Skin epidermis (tissue), 12 donors: Measurements from ENCODE around the gene NEDD4.
"Not testable (repeated sequence)": the region's sequence is repeated elsewhere in the genome, so short reads cannot be mapped to it uniquely, and the experiment has no call there.

ENCODE experiments used
- H3K27ac ChIP-seq, 21 experiments: fragments of 200-600 bp; sonication (generic) in 11 of 21; one replicate each; pipeline ENCODE4 v1.5.0; 2020; ENCODE audit warnings: mild to moderate bottlenecking in 3 of 21, inconsistent platforms in 2 of 21, moderate library complexity in 2 of 21
- H3K4me3 ChIP-seq, 7 experiments: fragments of 200-600 bp; sonication (generic) in 2 of 7; one replicate each; pipeline ENCODE4 v1.5.0; 2020; ENCODE audit warnings: inconsistent platforms in 2 of 7, mild to moderate bottlenecking in 2 of 7, moderate library complexity in 1 of 7

The NEDD4 gene

GRCh38 chr15:55799291-55800212, 193.9 kb downstream of the NEDD4 start:
- Histone ChIP-seq H3K27ac (no peak overlapping the region), H3K4me3 (no peak overlapping the region)

DNA sequence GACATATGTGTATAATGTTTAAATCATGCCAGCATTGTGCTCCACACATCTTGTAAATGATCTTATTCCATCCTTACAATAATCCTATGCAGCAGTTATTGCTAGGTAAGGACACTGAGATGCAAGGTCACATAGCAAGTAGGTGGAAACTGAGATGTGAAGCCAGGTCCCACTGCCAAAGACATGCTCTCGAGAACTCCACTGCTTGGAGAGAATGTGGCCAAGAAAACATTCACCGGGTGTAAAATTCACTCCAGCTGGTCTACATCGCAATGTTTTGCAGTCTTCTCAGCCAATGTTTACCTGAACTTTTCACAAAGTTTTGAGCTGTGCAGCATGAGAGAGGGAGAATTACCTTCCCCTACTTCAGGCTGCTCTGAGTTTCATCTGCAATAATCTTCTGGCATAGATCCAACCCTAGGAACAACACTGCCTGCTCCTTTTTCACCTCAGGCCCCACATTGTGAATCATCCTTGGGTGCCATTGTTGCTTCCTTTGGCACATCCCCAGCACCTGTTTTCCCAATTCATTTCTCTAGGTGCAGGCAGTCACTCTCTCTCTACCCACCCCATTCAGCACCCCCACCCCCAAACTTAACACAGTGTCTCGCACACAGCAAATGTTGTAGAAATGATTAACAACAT, 197.0 kb downstream of the NEDD4 start:
- no peak overlapping the region for H3K27ac ChIP-seq
- no peak overlapping the region for H3K4me3 ChIP-seq

GRCh38 chr15:55795031-55795430, 198.4 kb downstream of the NEDD4 start:
- H3K27ac ChIP-seq, result no peak overlapping the region
- H3K4me3 ChIP-seq, result no peak overlapping the region

- H3K4me3 ChIP-seq, result no peak overlapping the region
- no peak overlapping the region for H3K27ac ChIP-seq
Observed at GRCh38 chr15:55791551-55792400, 201.6 kb downstream of the NEDD4 start.

GRCh38 chr15:55789066-55789660, 204.2 kb downstream of the NEDD4 start:
- Histone ChIP-seq H3K27ac (no peak overlapping the region), H3K4me3 (no peak overlapping the region)

DNA sequence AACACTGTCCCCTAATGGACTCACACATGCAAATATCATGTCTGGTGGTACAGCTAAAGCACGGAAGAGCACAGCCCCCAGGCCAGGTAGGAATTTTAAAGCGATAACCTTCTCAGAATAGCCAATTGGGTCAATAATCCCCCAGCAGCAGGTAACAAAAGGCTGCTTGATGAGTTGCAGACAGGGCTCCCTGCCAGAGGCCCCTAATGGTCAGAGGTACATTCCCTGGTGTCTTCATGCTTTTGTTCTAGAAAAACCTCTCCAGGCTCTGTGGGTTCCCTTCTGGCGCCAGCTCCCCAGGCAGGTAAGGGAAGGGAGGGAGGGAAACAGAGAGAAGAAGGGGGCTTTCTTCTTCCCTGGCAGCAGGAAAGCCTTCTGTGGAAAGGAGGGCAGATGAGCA, 207.1 kb downstream of the NEDD4 start:
- H3K4me3 ChIP-seq, result no peak overlapping the region

GRCh38 chr15:55785593-55785992, 207.8 kb downstream of the NEDD4 start:
- H3K4me3 ChIP-seq, H3K27ac ChIP-seq: not testable (repeated sequence)

More for the DNA sequence above, 207.1 kb downstream of the NEDD4 start:
- no peak overlapping the region for H3K27ac ChIP-seq

DNA sequence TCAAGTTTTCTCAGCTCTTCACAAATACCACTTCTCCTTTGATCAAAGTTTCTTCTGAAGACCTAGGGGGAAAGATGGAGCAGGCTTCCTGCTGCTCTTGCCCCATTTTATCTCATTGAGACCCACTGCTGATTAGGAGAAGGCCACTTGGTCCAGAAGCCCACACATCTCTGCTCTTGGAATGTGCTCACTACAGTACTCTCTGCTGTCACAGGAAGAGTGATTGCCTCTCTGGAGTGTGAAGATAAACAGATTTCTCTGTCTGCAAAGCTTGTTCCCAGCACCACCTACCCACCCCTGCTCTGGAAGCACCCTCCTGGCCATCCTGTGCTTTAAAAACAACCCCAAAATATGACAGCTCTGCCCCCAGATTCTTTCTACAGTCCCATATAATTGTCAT, 209.1 kb downstream of the NEDD4 start:
- Histone ChIP-seq H3K27ac (no peak overlapping the region), H3K4me3 (no peak overlapping the region)

DNA sequence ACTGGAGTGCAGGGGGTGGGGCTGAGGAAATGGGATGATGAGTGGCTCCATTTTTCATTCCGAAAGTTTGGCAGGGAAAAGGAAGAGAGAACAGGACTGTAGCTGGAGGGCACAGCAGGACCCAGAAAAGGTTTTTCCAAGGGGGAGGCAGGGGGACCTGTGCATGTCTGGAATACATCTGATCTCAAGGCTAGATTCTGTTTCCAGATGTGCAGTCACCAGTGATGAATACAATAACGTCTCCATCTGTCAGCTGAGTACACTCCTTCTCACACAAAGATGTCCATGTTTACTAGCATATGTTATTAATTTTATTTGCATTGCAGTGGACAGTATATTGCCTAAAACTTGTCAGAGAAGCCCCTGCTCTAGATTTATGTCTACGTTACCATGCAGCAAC, 210.5 kb downstream of the NEDD4 start:
- no peak overlapping the region for H3K27ac ChIP-seq
- no peak overlapping the region for H3K4me3 ChIP-seq

- Histone ChIP-seq H3K4me3 (no peak overlapping the region), H3K27ac (no peak overlapping the region)
Observed at GRCh38 chr15:55780292-55780691, 213.1 kb downstream of the NEDD4 start.

DNA sequence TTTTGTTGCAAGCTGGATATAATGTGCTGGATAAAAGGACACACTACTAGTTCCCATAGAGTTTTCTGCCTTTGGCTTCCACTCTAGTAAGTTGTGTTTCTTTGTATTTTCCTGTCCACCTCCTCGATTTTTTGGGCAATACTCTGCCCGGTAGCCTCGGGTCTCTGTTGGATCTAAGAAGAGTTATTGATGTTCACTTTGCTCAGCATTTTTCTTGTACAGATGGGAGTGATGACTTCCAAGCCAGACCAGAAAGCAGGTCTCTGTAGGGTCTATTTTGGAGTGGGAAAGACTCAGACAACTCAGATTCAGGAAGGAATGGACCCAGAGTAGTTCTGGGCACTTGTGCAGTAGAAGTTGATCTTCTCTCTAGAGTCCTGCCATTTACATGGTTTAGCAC, 214.5 kb downstream of the NEDD4 start:
- H3K27ac ChIP-seq, result no peak overlapping the region
- H3K4me3 ChIP-seq, result no peak overlapping the region
